Activated naive CD4-positive, alpha-beta T cell treated with Interleukin-2 at 50 U/mL for 16 hours (primary cell): ENCODE results near the gene SLC19A1.

Experiments
- DNase-seq: peaks from one replicate; pipeline ENCODE4 v3.0.0-alpha.2; 2020

The SLC19A1 gene

GRCh38 chr21:45488931-45489721 lies 53.1 kb downstream of the SLC19A1 start:
- no peak for DNase-seq

GRCh38 chr21:45487891-45488600 lies 54.2 kb downstream of the SLC19A1 start:
- no peak for DNase-seq

- no peak for DNase-seq
Measured at GRCh38 chr21:45487161-45487806, 55.0 kb downstream of the SLC19A1 start.

GRCh38 chr21:45486443-45487160 lies 55.6 kb downstream of the SLC19A1 start:
- no peak for DNase-seq

GRCh38 chr21:45485686-45486442 lies 56.4 kb downstream of the SLC19A1 start:
- DNase-seq: no peak

GRCh38 chr21:45484318-45484717 lies 57.9 kb downstream of the SLC19A1 start:
- DNase-seq: no peak

- peak; percentile 39 for DNase-seq
Measured at GRCh38 chr21:45482899-45483821, 59.1 kb downstream of the SLC19A1 start.

GRCh38 chr21:45481977-45482898 lies 60.0 kb downstream of the SLC19A1 start:
- DNase-seq: no peak

- DNase-seq: no peak
Measured at GRCh38 chr21:45481566-45481965, 60.7 kb downstream of the SLC19A1 start.

- no peak for DNase-seq
Measured at GRCh38 chr21:45480701-45481500, 61.3 kb downstream of the SLC19A1 start.

- peak; percentile 16 for DNase-seq
Measured at GRCh38 chr21:45479691-45480675, 62.3 kb downstream of the SLC19A1 start.

- no peak for DNase-seq
Measured at GRCh38 chr21:45478816-45479669, 63.2 kb downstream of the SLC19A1 start.

GRCh38 chr21:45478115-45478801 lies 64.0 kb downstream of the SLC19A1 start:
- peak; percentile 83 for DNase-seq

- DNase-seq: no peak
Measured at GRCh38 chr21:45477176-45478114, 64.8 kb downstream of the SLC19A1 start.

GRCh38 chr21:45476582-45476981 lies 65.7 kb downstream of the SLC19A1 start:
- no peak for DNase-seq
